Lower leg skin (tissue), 3 donors: Measurements from ENCODE around the gene TPMT.

Experiments
- POLR2A ChIP-seq, 2 donors: fragments of 450-650 bp; IDR thresholded peaks; one replicate each; pipeline ENCODE4 v1.6.1; 2016 to 2017; ENCODE audit warnings: antibody characterized with exemption in 2 of 2, mild to moderate bottlenecking in 1 of 2, moderate library complexity in 1 of 2
- TF ChIP-seq, protein P1 (sequence below), 3 donors: fragments of 450-650 bp; IDR thresholded peaks; one replicate each; pipeline ENCODE4 v1.5.1; 2016; ENCODE audit warnings: antibody characterized with exemption in 3 of 3, mild to moderate bottlenecking in 3 of 3, moderate library complexity in 2 of 3

DNA sequence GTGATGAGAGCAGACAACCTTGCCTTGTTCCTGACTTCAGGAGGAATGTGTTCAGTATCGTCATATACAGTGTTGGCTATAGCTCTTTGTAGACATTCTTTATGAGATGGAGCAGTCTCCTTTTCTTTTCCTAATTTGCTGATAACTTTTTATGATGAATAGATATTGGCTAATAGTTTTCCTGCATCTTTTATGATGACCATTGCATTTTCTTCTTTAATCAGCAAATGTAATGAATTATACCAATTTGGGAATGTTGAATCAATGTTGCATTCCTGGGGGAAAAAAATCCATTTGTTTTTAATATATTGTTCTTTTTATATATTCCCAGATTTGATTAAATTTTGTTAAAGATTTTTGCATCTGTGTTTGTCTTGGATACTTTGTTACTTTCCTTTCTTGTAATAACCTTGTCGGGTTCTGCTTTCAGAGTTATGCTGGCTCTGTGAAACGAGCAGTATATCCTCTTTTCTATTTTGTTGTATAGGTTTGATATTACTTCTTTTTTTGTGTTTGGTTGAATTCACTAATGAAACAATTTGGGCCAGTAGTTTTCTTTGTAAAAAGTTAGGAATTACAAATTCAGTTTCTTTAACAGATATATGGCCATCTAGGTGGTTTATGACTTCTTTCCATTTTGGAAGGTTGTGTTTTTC lies 24.2 kb upstream of the TPMT start:
- TF ChIP-seq POLR2A (IDR thresholded peaks at IDR 0.05), result no peak
- TF ChIP-seq, protein P1, sequence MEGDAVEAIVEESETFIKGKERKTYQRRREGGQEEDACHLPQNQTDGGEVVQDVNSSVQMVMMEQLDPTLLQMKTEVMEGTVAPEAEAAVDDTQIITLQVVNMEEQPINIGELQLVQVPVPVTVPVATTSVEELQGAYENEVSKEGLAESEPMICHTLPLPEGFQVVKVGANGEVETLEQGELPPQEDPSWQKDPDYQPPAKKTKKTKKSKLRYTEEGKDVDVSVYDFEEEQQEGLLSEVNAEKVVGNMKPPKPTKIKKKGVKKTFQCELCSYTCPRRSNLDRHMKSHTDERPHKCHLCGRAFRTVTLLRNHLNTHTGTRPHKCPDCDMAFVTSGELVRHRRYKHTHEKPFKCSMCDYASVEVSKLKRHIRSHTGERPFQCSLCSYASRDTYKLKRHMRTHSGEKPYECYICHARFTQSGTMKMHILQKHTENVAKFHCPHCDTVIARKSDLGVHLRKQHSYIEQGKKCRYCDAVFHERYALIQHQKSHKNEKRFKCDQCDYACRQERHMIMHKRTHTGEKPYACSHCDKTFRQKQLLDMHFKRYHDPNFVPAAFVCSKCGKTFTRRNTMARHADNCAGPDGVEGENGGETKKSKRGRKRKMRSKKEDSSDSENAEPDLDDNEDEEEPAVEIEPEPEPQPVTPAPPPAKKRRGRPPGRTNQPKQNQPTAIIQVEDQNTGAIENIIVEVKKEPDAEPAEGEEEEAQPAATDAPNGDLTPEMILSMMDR (IDR thresholded peaks at IDR 0.05), result no peak
